DOHH2 (cell line): Measurements from ENCODE around the gene HDLBP.

ENCODE experiments used
- H3F3A ChIP-seq: fragments of 200-600 bp; sonication (generic), shearing (Covaris generic); 2 replicates; pipeline ENCODE4 v1.6.0; 2016; ENCODE audit warnings: antibody characterized with exemption, mild to moderate bottlenecking; ENCODE audit not compliant: control insufficient read depth, insufficient read depth
- H3K27ac ChIP-seq: fragments of 200-600 bp; sonication (generic); 2 replicates; pipeline ENCODE4 v1.5.1; 2014; ENCODE audit warnings: low read depth, mild to moderate bottlenecking, low read length, moderate library complexity
- H3K27me3 ChIP-seq: fragments of 200-600 bp; sonication (generic); 2 replicates; pipeline ENCODE4 v1.6.1; 2014; ENCODE audit warnings: mild to moderate bottlenecking, low read length, mixed read lengths; ENCODE audit not compliant: control insufficient read depth
- H3K36me3 ChIP-seq: fragments of 200-600 bp; sonication (generic); 2 replicates; pipeline ENCODE4 v1.6.1; 2014; ENCODE audit warnings: mild to moderate bottlenecking, low read length, moderate library complexity, mixed read lengths; ENCODE audit not compliant: control insufficient read depth
- H3K4me1 ChIP-seq: fragments of 200-600 bp; sonication (generic); 2 replicates; pipeline ENCODE4 v1.6.1; 2014; ENCODE audit warnings: mild to moderate bottlenecking, low read length, mixed read lengths; ENCODE audit not compliant: control insufficient read depth
- H3K4me2 ChIP-seq: fragments of 200-600 bp; sonication (generic); 2 replicates; pipeline ENCODE4 v1.6.0; 2014; ENCODE audit warnings: mild to moderate bottlenecking, low read length, moderate library complexity
- H3K4me3 ChIP-seq: fragments of 200-600 bp; sonication (generic); 2 replicates; pipeline ENCODE4 v1.5.1; 2014; ENCODE audit warnings: mild to moderate bottlenecking, low read length, mixed read lengths
- H3K79me2 ChIP-seq: fragments of 200-600 bp; sonication (generic); 2 replicates; pipeline ENCODE4 v1.6.1; 2014; ENCODE audit warnings: mild to moderate bottlenecking, low read length, mixed read lengths; ENCODE audit not compliant: control insufficient read depth
- H3K9me2 ChIP-seq: fragments of 200-600 bp; sonication (generic); replicated peaks from 2 replicates; pipeline ENCODE4 v1.6.1; 2014; ENCODE audit warnings: mild to moderate bottlenecking, low read length, mixed read lengths; ENCODE audit not compliant: control insufficient read depth
- H3K9me3 ChIP-seq: fragments of 200-600 bp; sonication (generic); 2 replicates; pipeline ENCODE4 v1.6.1; 2014; ENCODE audit warnings: antibody characterized with exemption, low read length, mixed read lengths; ENCODE audit not compliant: control insufficient read depth, insufficient read depth
- H4K20me1 ChIP-seq: fragments of 200-600 bp; sonication (generic); 2 replicates; pipeline ENCODE4 v1.6.0; 2014; ENCODE audit warnings: low read depth, mild to moderate bottlenecking, antibody characterized with exemption, low read length, moderate library complexity; ENCODE audit not compliant: control insufficient read depth, insufficient read depth
- CTCF ChIP-seq: fragments of 200-600 bp; sonication (generic); IDR thresholded peaks from one replicate; pipeline ENCODE4 v1.5.1; 2014; ENCODE audit warnings: antibody characterized with exemption, mild to moderate bottlenecking, low read depth, low read length; ENCODE audit not compliant: poor library complexity, severe bottlenecking
- EZH2phosphoT487 ChIP-seq: fragments of 200-600 bp; sonication (generic); IDR thresholded peaks from 2 replicates; pipeline ENCODE4 v1.6.1; 2017; ENCODE audit warnings: borderline replicate concordance, mild to moderate bottlenecking, antibody characterized with exemption, low read length, moderate library complexity, mixed read lengths

The HDLBP gene

GRCh38 chr2:241359481-241360045 lies 44.1 kb upstream of the HDLBP start:
- no peak overlapping the region for H3K27ac ChIP-seq
- peaks cover 72% of the 10 kb centered on the region for H3K4me1 ChIP-seq
- no peaks in the 10 kb centered on the region for H3K9me3 ChIP-seq
- peaks cover 17% of the 10 kb centered on the region for H3F3A ChIP-seq
- H3K79me2 ChIP-seq: peaks cover 80% of the 10 kb centered on the region
- H4K20me1 ChIP-seq: peaks cover 23% of the 10 kb centered on the region
- no peak overlapping the region for H3K4me3 ChIP-seq
- H3K36me3 ChIP-seq: peaks cover 39% of the 10 kb centered on the region
- peak overlapping the region; percentile 85 for H3K4me2 ChIP-seq
- TF ChIP-seq EZH2phosphoT487 (no peak), CTCF (no peak)
- H3K27me3 ChIP-seq: no peaks in the 10 kb centered on the region
- no peaks in the 10 kb centered on the region for H3K9me2 ChIP-seq

- no peaks in the 10 kb centered on the region for H3K27me3 ChIP-seq
- peak overlapping the region; percentile 16; the same call in 1 of the 2 replicates for H3K27ac ChIP-seq
- peaks cover 69% of the 10 kb centered on the region for H3K79me2 ChIP-seq
- H3K4me2 ChIP-seq: peak overlapping the region; percentile 85
- peak overlapping the region; percentile 99 for H3K4me3 ChIP-seq
- peaks cover 40% of the 10 kb centered on the region for H3K36me3 ChIP-seq
- H3K4me1 ChIP-seq: peaks cover 62% of the 10 kb centered on the region
- peaks cover 19% of the 10 kb centered on the region for H3F3A ChIP-seq
- H4K20me1 ChIP-seq: peaks cover 23% of the 10 kb centered on the region
- no peak for TF ChIP-seq EZH2phosphoT487
- TF ChIP-seq CTCF: no peak
- no peaks in the 10 kb centered on the region for H3K9me2 ChIP-seq
- H3K9me3 ChIP-seq: no peaks in the 10 kb centered on the region
Observed at GRCh38 chr2:241358470-241358869, 43.0 kb upstream of the HDLBP start.

- H3K27ac ChIP-seq: 0 out of 2 replicates have a peak overlapping the region, but pooled peaks have one; percentile 16
- H3K4me2 ChIP-seq: peak overlapping the region; percentile 85
- peaks cover 28% of the 10 kb centered on the region for H3F3A ChIP-seq
- peaks cover 23% of the 10 kb centered on the region for H4K20me1 ChIP-seq
- peaks cover 60% of the 10 kb centered on the region for H3K79me2 ChIP-seq
- H3K4me1 ChIP-seq: peaks cover 53% of the 10 kb centered on the region
- TF ChIP-seq EZH2phosphoT487 (no peak), CTCF (no peak)
- no peaks in the 10 kb centered on the region for H3K27me3 ChIP-seq
- no peaks in the 10 kb centered on the region for H3K9me3 ChIP-seq
- no peaks in the 10 kb centered on the region for H3K9me2 ChIP-seq
- H3K4me3 ChIP-seq: peak overlapping the region; percentile 99
- peaks cover 46% of the 10 kb centered on the region for H3K36me3 ChIP-seq
Observed at GRCh38 chr2:241357531-241357930, 42.1 kb upstream of the HDLBP start.
